Measurements from ENCODE around the gene CHRFAM7A. TPM values are rescaled to one million over a fixed set of nuclear protein-coding genes. Genes with fewer than 3 reads are reported as not detected.
"Not testable (repeated sequence)": the region's sequence is repeated elsewhere in the genome, so short reads cannot be mapped to it uniquely, and the experiment has no call there.

CHRFAM7A gene
- total and polyA plus RNA-seq, 2 experiments from 2014 or later = not detected

DNA sequence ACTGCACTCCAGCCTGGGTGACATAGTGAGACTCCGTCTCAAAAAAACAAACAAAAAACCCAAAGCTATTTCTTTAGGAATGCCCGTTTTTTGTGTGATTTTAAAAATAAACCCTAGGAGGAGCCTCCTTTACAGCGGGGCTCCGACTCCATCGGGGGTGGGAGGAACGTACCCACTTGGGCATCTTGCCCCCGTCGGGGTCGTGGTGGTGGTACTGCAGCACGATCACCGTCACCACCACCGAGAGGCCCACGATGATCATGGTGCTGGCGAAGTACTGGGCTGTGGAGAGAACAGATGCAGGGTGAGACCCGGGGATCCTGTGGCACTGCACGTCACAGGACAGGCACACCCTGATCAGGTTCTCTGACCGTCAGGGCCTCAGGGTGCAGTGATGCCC is 26.1 kb downstream of the CHRFAM7A start:
- H3K9me3 ChIP-seq (ENCODE audit: low read depth); H3K79me2 ChIP-seq (ENCODE audit: insufficient read depth); H3K36me3 ChIP-seq (ENCODE audit: low read depth); H3K27me3 ChIP-seq (replicated peaks; ENCODE audit: insufficient read depth); H3K4me3 ChIP-seq; H3K27ac ChIP-seq; H3F3A ChIP-seq (ENCODE audit: insufficient read depth); H3K4me2 ChIP-seq (ENCODE audit: unreplicated experiment); in situ Hi-C loops (cut with MboI); H2AFZ ChIP-seq; H3K9ac ChIP-seq; DNase-seq; H3K4me1 ChIP-seq (ENCODE audit: insufficient read depth); H4K20me1 ChIP-seq (ENCODE audit: insufficient read depth); H3K9me2 ChIP-seq (ENCODE audit: insufficient read depth): not testable (repeated sequence)
- WGBS, 2 experiments (ENCODE audit: low coverage in 1 of 2, low lambda C conversion rate in 2 of 2, missing lambda C conversion rate in 2 of 2) = 62 to 70% methylated on average over 13 to 14 of the region's 17 CpGs

DNA sequence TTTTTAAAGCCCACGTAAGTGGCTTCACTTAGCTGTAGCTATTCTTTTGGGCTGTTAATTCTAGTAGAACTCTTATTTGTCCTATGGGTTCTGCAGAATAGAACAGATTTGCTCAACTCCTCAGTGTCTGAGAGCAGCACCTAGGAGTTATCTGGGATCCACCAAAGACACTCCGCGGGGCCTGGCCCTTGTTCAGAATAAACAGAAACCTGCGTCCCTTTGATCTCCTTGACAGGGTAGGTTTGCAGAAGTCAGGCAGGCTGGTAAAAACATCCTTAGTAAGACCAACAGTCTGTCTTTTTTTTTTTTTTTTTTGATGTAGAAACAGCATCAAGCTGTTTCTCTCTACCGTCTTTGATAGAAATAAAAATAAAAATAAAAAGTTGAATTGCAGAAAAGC is 31.9 kb downstream of the CHRFAM7A start:
- H3K4me1 ChIP-seq (ENCODE audit: insufficient read depth); H3K9ac ChIP-seq; H3K9me3 ChIP-seq (ENCODE audit: low read depth); H3K36me3 ChIP-seq (ENCODE audit: low read depth); H4K20me1 ChIP-seq (ENCODE audit: insufficient read depth); H3K4me3 ChIP-seq; H3F3A ChIP-seq (ENCODE audit: insufficient read depth); H3K79me2 ChIP-seq (ENCODE audit: insufficient read depth); H2AFZ ChIP-seq; DNase-seq; H3K27ac ChIP-seq; in situ Hi-C loops (cut with MboI); H3K27me3 ChIP-seq (replicated peaks; ENCODE audit: insufficient read depth); H3K4me2 ChIP-seq (ENCODE audit: unreplicated experiment); H3K9me2 ChIP-seq (ENCODE audit: insufficient read depth): not testable (repeated sequence)
- WGBS, 2 experiments (ENCODE audit: low coverage in 1 of 2, low lambda C conversion rate in 2 of 2, missing lambda C conversion rate in 2 of 2) = 67 to 77% methylated on average over 4 to 5 of the region's 5 CpGs

DNA sequence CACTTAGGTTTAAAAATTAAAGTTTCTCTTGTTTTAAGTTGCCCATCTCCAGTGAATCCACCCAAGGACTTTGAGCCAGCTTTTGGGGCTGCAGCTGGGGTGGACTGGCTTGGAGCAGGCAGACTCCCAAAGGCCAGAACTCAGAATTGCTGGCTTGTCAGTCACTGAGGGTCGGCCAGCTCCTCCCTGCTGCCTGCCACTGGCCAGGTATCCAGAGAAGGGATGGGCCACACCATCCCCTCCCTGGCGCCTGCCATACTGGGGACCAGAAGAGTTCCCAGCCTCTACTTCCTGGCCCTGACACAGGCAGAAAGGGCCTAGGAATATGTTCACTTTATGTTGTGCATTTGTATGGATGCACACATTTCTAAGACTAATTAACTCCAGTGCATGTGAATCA is 32.4 kb downstream of the CHRFAM7A start:
- H3K27me3 ChIP-seq (replicated peaks; ENCODE audit: insufficient read depth); DNase-seq; in situ Hi-C loops (cut with MboI): not testable (repeated sequence)

DNA sequence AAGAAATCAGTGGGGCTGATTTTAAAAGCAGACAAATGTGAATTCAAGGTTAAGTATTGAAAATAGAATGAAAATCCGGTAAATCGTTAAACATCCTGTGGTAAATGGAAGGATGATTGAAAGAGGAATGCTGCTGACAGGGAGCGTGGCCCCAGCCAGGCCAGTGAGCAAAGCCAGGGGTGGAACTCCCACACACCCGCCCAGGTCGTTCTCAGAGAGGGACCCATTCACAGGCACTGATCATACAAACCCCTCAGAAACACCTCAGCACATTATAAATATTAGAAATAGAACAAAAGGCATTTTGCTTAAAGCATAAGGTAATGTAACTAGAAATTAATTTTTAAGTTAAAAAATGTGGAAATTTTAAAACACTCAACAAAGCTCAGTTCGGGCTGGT is 38.3 kb downstream of the CHRFAM7A start:
- WGBS, 2 experiments (ENCODE audit: low coverage in 1 of 2, low lambda C conversion rate in 2 of 2, missing lambda C conversion rate in 2 of 2) = 4 to 6% methylated on average over 5 of the region's 6 CpGs
- DNase-seq; H3K4me2 ChIP-seq (ENCODE audit: unreplicated experiment); H3K4me3 ChIP-seq; H3K79me2 ChIP-seq (ENCODE audit: insufficient read depth); H3F3A ChIP-seq (ENCODE audit: insufficient read depth); H3K9me3 ChIP-seq (ENCODE audit: low read depth); H3K9me2 ChIP-seq (ENCODE audit: insufficient read depth); in situ Hi-C loops (cut with MboI); H3K36me3 ChIP-seq (ENCODE audit: low read depth); H2AFZ ChIP-seq; H3K9ac ChIP-seq; H3K27me3 ChIP-seq (replicated peaks; ENCODE audit: insufficient read depth); H4K20me1 ChIP-seq (ENCODE audit: insufficient read depth); H3K4me1 ChIP-seq (ENCODE audit: insufficient read depth); H3K27ac ChIP-seq: not testable (repeated sequence)

More for the DNA sequence above, 32.4 kb downstream of the CHRFAM7A start:
- WGBS, 2 experiments (ENCODE audit: low coverage in 1 of 2, low lambda C conversion rate in 2 of 2, missing lambda C conversion rate in 2 of 2) = no CpG with 5 or more reads among the region's 2 CpGs
- not testable (repeated sequence) for H3F3A ChIP-seq (ENCODE audit: insufficient read depth); H3K27ac ChIP-seq; H2AFZ ChIP-seq; H3K4me2 ChIP-seq (ENCODE audit: unreplicated experiment); H3K9me2 ChIP-seq (ENCODE audit: insufficient read depth); H3K4me3 ChIP-seq; H3K36me3 ChIP-seq (ENCODE audit: low read depth); H3K9ac ChIP-seq; H3K79me2 ChIP-seq (ENCODE audit: insufficient read depth); H3K4me1 ChIP-seq (ENCODE audit: insufficient read depth); H3K9me3 ChIP-seq (ENCODE audit: low read depth); H4K20me1 ChIP-seq (ENCODE audit: insufficient read depth)

DNA sequence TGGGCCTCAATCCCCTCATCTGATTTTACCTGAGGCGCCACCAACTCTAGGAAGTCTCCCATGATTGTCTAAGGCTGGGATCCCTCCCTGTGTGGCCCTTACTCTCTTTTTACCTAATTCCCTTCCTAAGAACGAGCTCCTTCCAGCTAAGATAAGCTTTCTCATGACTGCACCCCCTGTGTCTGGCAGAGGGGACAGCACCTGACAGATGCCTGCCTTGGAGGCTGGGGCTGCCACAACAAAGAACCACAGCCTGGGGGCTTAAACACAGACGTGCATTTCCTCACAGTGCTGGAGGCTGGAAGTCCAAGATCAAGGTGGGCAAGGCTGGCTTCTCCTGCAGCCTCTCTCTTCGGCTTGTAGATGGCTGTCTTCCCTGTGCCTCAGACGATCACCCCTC is 43.5 kb downstream of the CHRFAM7A start:
- DNase-seq; H3K27ac ChIP-seq; H2AFZ ChIP-seq; H3K4me1 ChIP-seq (ENCODE audit: insufficient read depth); H3K4me3 ChIP-seq; H3K27me3 ChIP-seq (replicated peaks; ENCODE audit: insufficient read depth); H3K9me3 ChIP-seq (ENCODE audit: low read depth); H3F3A ChIP-seq (ENCODE audit: insufficient read depth); H3K79me2 ChIP-seq (ENCODE audit: insufficient read depth); in situ Hi-C loops (cut with MboI); H3K4me2 ChIP-seq (ENCODE audit: unreplicated experiment); H3K36me3 ChIP-seq (ENCODE audit: low read depth); H3K9me2 ChIP-seq (ENCODE audit: insufficient read depth); H4K20me1 ChIP-seq (ENCODE audit: insufficient read depth); H3K9ac ChIP-seq: not testable (repeated sequence)
- WGBS, 2 experiments (ENCODE audit: low coverage in 1 of 2, low lambda C conversion rate in 2 of 2, missing lambda C conversion rate in 2 of 2) = no CpG with 5 or more reads among the region's 5 CpGs

DNA sequence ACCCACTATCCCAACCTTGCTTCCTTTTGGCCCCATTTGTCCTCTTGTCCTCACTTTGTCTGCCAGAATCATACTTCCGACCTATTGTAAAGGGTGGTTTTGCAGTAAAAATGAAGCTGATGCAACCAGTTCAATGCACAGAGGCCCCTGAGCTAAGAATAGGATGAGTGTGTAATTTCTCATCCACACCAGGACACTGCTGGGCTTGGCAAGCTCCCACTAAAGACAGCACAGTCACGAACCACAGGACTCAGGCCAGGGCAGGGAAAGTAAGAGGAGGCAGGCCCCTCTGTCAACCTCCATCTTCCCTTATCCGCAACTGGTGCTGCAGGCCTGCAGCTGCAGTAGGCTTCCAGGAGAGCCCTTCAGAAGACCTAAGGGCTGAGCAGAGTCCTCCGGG is 56.8 kb downstream of the CHRFAM7A start:
- H2AFZ ChIP-seq; H3K9me3 ChIP-seq (ENCODE audit: low read depth); H3K27ac ChIP-seq; in situ Hi-C loops (cut with MboI); H3K4me1 ChIP-seq (ENCODE audit: insufficient read depth); H3F3A ChIP-seq (ENCODE audit: insufficient read depth); H3K9me2 ChIP-seq (ENCODE audit: insufficient read depth); H3K4me3 ChIP-seq; H4K20me1 ChIP-seq (ENCODE audit: insufficient read depth); H3K36me3 ChIP-seq (ENCODE audit: low read depth); H3K79me2 ChIP-seq (ENCODE audit: insufficient read depth); H3K27me3 ChIP-seq (replicated peaks; ENCODE audit: insufficient read depth); DNase-seq; H3K9ac ChIP-seq; H3K4me2 ChIP-seq (ENCODE audit: unreplicated experiment): not testable (repeated sequence)
- no CpG with 5 or more reads among the region's 4 CpGs for WGBS, 2 experiments (ENCODE audit: low coverage in 1 of 2, low lambda C conversion rate in 2 of 2, missing lambda C conversion rate in 2 of 2)

DNA sequence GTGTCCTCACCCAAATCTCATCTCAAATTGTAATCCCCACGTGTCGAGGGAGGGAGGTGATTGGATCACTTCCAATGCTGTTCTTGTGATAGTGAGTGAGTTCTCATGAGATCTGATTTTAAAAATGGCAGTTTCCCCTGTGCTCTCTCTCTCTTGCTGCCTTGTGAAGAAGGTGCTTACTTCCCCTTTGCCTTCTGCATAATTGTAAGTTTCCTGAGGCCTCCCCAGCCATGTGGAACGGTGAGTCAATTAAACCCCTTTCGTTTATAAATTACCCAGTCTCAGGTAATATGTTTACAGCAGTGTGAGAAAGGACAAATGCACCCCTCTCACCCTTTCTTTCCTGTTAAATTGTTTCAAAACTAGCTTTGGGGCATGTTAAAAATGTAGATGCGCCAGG is 59.2 kb downstream of the CHRFAM7A start:
- 12 to 24% methylated on average over 2 of the region's 5 CpGs for WGBS, 2 experiments (ENCODE audit: low coverage in 1 of 2, low lambda C conversion rate in 2 of 2, missing lambda C conversion rate in 2 of 2)
- H3F3A ChIP-seq (ENCODE audit: insufficient read depth); H3K4me3 ChIP-seq; H3K4me1 ChIP-seq (ENCODE audit: insufficient read depth); DNase-seq; H4K20me1 ChIP-seq (ENCODE audit: insufficient read depth); H3K27ac ChIP-seq; H3K9ac ChIP-seq; H3K9me3 ChIP-seq (ENCODE audit: low read depth); H3K79me2 ChIP-seq (ENCODE audit: insufficient read depth); H3K9me2 ChIP-seq (ENCODE audit: insufficient read depth); in situ Hi-C loops (cut with MboI); H2AFZ ChIP-seq; H3K4me2 ChIP-seq (ENCODE audit: unreplicated experiment); H3K27me3 ChIP-seq (replicated peaks; ENCODE audit: insufficient read depth); H3K36me3 ChIP-seq (ENCODE audit: low read depth): not testable (repeated sequence)

DNA sequence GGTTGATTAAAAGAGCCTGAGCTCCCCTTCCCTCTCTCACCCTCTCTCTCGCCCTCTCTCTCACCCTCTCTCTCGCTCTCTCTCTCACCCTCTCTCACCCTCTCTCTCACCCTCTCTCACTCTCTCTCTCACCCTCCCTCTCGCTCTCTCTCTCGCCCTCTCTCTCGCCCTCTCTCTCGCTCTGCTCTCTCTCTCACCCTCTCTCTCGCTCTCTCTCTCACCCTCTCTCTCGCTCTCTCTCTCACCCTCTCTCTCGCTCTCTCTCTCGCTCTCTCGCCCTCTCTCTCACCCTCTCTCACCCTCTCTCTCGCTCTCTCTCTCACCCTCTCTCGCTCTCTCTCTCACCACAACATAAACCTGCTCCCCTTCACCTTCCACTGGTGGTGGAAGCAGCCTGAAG is 67.2 kb downstream of the CHRFAM7A start:
- H3K4me1 ChIP-seq (ENCODE audit: insufficient read depth) = not testable (repeated sequence)

More for the DNA sequence above, 67.2 kb downstream of the CHRFAM7A start:
- H3K27ac ChIP-seq; DNase-seq; H3F3A ChIP-seq (ENCODE audit: insufficient read depth); H3K27me3 ChIP-seq (replicated peaks; ENCODE audit: insufficient read depth); H3K9me3 ChIP-seq (ENCODE audit: low read depth); H3K4me2 ChIP-seq (ENCODE audit: unreplicated experiment); H3K79me2 ChIP-seq (ENCODE audit: insufficient read depth); H4K20me1 ChIP-seq (ENCODE audit: insufficient read depth); H3K9ac ChIP-seq; H3K36me3 ChIP-seq (ENCODE audit: low read depth); H2AFZ ChIP-seq; H3K9me2 ChIP-seq (ENCODE audit: insufficient read depth); in situ Hi-C loops (cut with MboI); H3K4me3 ChIP-seq: not testable (repeated sequence)
- 48 to 60% methylated on average over 1 to 13 of the region's 13 CpGs for WGBS, 2 experiments (ENCODE audit: low coverage in 1 of 2, low lambda C conversion rate in 2 of 2, missing lambda C conversion rate in 2 of 2)
